IMR-90 (cell line): ENCODE data around the gene MTMR11. TPM values are rescaled to one million over a fixed set of nuclear protein-coding genes. Genes with fewer than 3 reads are reported as not detected.

ENCODE experiments used
- ATAC-seq: fragments of 200-7000 bp; cut with Tn5 transposase; 2 replicates; pipeline ENCODE4 v1.9.1; 2020; ENCODE audit warnings: low read depth, mild to moderate bottlenecking, moderate library complexity
- BruUV-seq: library from RNA; stranded (reverse); fragments of 400-500 nt; replicated peaks from 2 replicates; lab custom pipeline; 2021; lab: Mats Ljungman, UMichigan
- CTCF ChIA-PET: fragments of 300-600 bp; formaldehyde crosslinking; extraction: SDS; loops from one replicate; lab custom pipeline; 2021; ENCODE audit warnings: antibody characterized with exemption; lab: Yijun Ruan, JAX
- POLR2A ChIA-PET: fragments of 300-600 bp; sonication (Branson Sonifier 250); formaldehyde crosslinking; loops from one replicate; lab custom pipeline; 2022; ENCODE audit warnings: antibody characterized with exemption; ENCODE audit not compliant: unreplicated experiment; lab: Charles Lee
- DNase-seq: peaks from one replicate; pipeline ENCODE4 v3.0.0; 2013
- H2AFZ ChIP-seq: replicated peaks from 2 replicates; pipeline ENCODE3; 2013; ENCODE audit warnings: low read length, mild to moderate bottlenecking; ENCODE audit not compliant: poor library complexity
- H2AK5ac ChIP-seq: 2 replicates; pipeline ENCODE4 v1.6.1; 2013; ENCODE audit warnings: low read depth, low read length, inconsistent platforms
- H2AK9ac ChIP-seq: replicated peaks from 2 replicates; pipeline ENCODE3; 2013; ENCODE audit warnings: mild to moderate bottlenecking, low read depth, low read length, moderate library complexity; ENCODE audit not compliant: poor library complexity
- H2BK120ac ChIP-seq: 2 replicates; pipeline ENCODE4 v1.6.1; 2013; ENCODE audit warnings: low read depth, low read length, inconsistent platforms
- H2BK15ac ChIP-seq: 3 replicates; pipeline ENCODE4 v1.6.1; 2013; ENCODE audit warnings: low read depth, low read length, inconsistent platforms
- H2BK20ac ChIP-seq: 2 replicates; pipeline ENCODE4 v1.6.1; 2013; ENCODE audit warnings: low read depth, mild to moderate bottlenecking, inconsistent platforms, low read length, moderate library complexity
- H2BK5ac ChIP-seq: 2 replicates; pipeline ENCODE4 v1.6.1; 2013; ENCODE audit warnings: mild to moderate bottlenecking, low read depth, low read length, inconsistent platforms; ENCODE audit not compliant: poor library complexity, severe bottlenecking
- H3K14ac ChIP-seq: replicated peaks from 2 replicates; pipeline ENCODE4 v1.6.1; 2013; ENCODE audit warnings: low read depth, low read length, inconsistent platforms
- H3K18ac ChIP-seq: 2 replicates; pipeline ENCODE4 v1.6.1; 2013; ENCODE audit warnings: low read depth, low read length, control low read depth
- H3K23ac ChIP-seq: 2 replicates; pipeline ENCODE4 v1.6.1; 2013; ENCODE audit warnings: low read depth, low read length, inconsistent platforms
- H3K27ac ChIP-seq: 2 replicates; pipeline ENCODE4 v1.5.1; 2013; ENCODE audit warnings: mild to moderate bottlenecking, control low read depth, low read length; ENCODE audit not compliant: insufficient read depth
- H3K27me3 ChIP-seq: 2 replicates; pipeline ENCODE4 v1.6.1; 2013; ENCODE audit warnings: low read length; ENCODE audit not compliant: control insufficient read depth, insufficient read depth
- H3K36me3 ChIP-seq: 2 replicates; pipeline ENCODE4 v1.6.1; 2013; ENCODE audit warnings: low read length, mixed read lengths; ENCODE audit not compliant: control insufficient read depth, insufficient read depth
- H3K4ac ChIP-seq: 2 replicates; pipeline ENCODE4 v1.6.1; 2013; ENCODE audit warnings: low read depth, low read length, inconsistent platforms
- H3K4me1 ChIP-seq: 2 replicates; pipeline ENCODE4 v1.6.1; 2013; ENCODE audit warnings: low read length, mixed read lengths; ENCODE audit not compliant: control insufficient read depth, insufficient read depth
- H3K4me2 ChIP-seq: 2 replicates; pipeline ENCODE4 v1.6.1; 2013; ENCODE audit warnings: low read depth, mild to moderate bottlenecking, control low read depth, low read length, moderate library complexity
- H3K4me3 ChIP-seq: 2 replicates; pipeline ENCODE4 v1.5.1; 2013; ENCODE audit warnings: low read depth, mild to moderate bottlenecking, control low read depth, low read length, moderate library complexity; ENCODE audit not compliant: insufficient read depth
- H3K56ac ChIP-seq: 2 replicates; pipeline ENCODE4 v1.6.1; 2013; ENCODE audit warnings: low read length, inconsistent platforms; ENCODE audit not compliant: insufficient read depth; ENCODE audit errors: extremely low read depth
- H3K79me1 ChIP-seq, 2 experiments: 2 replicates each; pipeline ENCODE4 v1.6.1; 2013; ENCODE audit warnings: low read length in 2 of 2, inconsistent platforms in 1 of 2, low read depth in 1 of 2
- H3K9ac ChIP-seq: 2 replicates; pipeline ENCODE4 v1.6.1; 2013; ENCODE audit warnings: low read depth, low read length, control low read depth
- H3K9me1 ChIP-seq: 2 replicates; pipeline ENCODE4 v1.6.1; 2013; ENCODE audit warnings: low read length, inconsistent platforms; ENCODE audit not compliant: insufficient read depth
- H3K9me3 ChIP-seq: 2 replicates; pipeline ENCODE4 v1.6.1; 2013; ENCODE audit warnings: low read length; ENCODE audit not compliant: control insufficient read depth, insufficient read depth
- H4K20me1 ChIP-seq: 2 replicates; pipeline ENCODE4 v1.6.1; 2013; ENCODE audit warnings: low read length, inconsistent platforms; ENCODE audit not compliant: insufficient read depth
- H4K5ac ChIP-seq: 2 replicates; pipeline ENCODE4 v1.6.1; 2013; ENCODE audit warnings: mild to moderate bottlenecking, low read depth, low read length, control low read depth
- H4K8ac ChIP-seq, 2 experiments: 2 replicates each; pipeline ENCODE4 v1.6.1; 2013; ENCODE audit warnings: low read depth in 2 of 2, low read length in 2 of 2, control low read depth in 1 of 2, inconsistent platforms in 1 of 2
- H4K91ac ChIP-seq: 2 replicates; pipeline ENCODE4 v1.6.1; 2013; ENCODE audit warnings: low read depth, low read length, inconsistent platforms; ENCODE audit not compliant: insufficient read depth
- BHLHE40 ChIP-seq: fragments of 150-350 bp; IDR thresholded peaks from 2 replicates; pipeline ENCODE4 v1.6.1; 2016; ENCODE audit warnings: mild to moderate bottlenecking, low read depth, low read length
- CHD1 ChIP-seq: IDR thresholded peaks from 2 replicates; pipeline ENCODE4 v1.6.1; 2012; ENCODE audit warnings: low read depth, low read length, improper control_type of control experiment
- MAFK ChIP-seq: IDR thresholded peaks from 2 replicates; pipeline ENCODE4 v1.6.1; 2012; ENCODE audit warnings: low read depth, low read length, improper control_type of control experiment
- WGBS, 2 experiments: methylation state at CpG; one replicate each; pipeline versions ENCODE4 v1.1.5 to v1.1.7; 2013; ENCODE audit warnings: missing lambda C conversion rate in 2 of 2; ENCODE audit not compliant: insufficient read length in 1 of 2; ENCODE audit errors: extremely low coverage in 2 of 2; 5-methylcytosine and 5-hydroxymethylcytosine counted together
- dilution Hi-C: fragments of 300-500 bp; cut with HindIII; formaldehyde crosslinking; loops from one replicate; pipeline ENCODE4 v1.14.3; 2018; ENCODE audit warnings: low sequenced_read_pairs; ENCODE audit not compliant: unreplicated experiment
- in situ Hi-C: fragments of 300-500 bp; cut with MboI; formaldehyde crosslinking; loops from 3 replicates; pipeline ENCODE4 v1.14.3; 2019; ENCODE audit warnings: low sequenced_read_pairs, inconsistent platforms, mixed read lengths
- intact Hi-C: fragments of 100-400 bp; cut with micrococcal nuclease; formaldehyde crosslinking; loops from 2 replicates; pipeline ENCODE4 v1.10.0; 2022
- polyA plus RNA-seq, 3 experiments: library from polyadenylated mRNA; depleted of rRNA; stranded (reverse); fragments of >200 nt; gene quantifications; 2 replicates each; pipeline ENCODE4 v1.2.3, GENCODE V29; 2012; ENCODE audit warnings: low replicate concordance in 1 of 3
- total RNA-seq: library from RNA; depleted of rRNA; stranded (reverse); fragments of >200 nt; gene quantifications from 2 replicates; pipeline ENCODE4 v1.2.3, GENCODE V29; 2012

Gene MTMR11
- total and polyA plus RNA-seq, 2 of the 4 experiments (the other 2 are of a cell fraction) = 2.0 to 14.6 TPM

DNA sequence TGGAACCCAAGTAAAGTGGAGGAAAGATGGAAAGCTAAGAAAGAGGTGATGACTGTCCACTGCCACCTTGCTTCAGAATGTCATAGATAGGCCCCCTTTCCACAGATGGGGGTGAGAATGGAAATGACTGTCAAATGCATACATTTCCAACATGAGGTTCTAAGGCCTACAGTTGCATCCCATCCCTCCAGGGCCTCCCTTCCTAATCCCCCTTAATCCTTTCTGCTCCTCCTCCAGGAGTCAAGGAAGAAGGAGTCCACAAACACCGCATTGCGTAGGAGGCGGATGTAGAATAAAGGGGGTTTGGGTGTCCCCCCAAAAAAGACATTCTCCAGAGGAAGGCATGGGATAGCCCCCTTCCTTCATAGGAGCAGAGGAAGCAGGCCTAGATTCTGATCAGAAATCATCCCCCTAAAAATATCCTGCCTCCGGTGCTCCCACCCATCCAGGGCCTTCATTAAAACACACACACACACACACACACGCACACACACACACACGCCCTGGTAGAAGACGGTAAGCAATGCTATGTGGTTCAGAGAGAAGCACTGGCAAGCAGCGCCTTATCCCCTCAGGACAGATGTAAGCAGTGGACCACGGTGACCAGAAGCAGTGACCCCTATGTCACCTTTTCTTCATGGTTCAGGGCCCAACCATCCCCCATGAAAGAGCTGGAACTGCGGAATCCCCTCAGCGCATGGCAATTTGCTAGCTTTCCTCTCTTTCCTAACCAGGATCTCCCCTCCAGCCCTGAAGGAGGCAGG is 21.1 kb downstream of the MTMR11 start:
- H3K4me3 ChIP-seq = no peak overlapping the region
- in situ Hi-C loops = no loop called here
- H2BK120ac ChIP-seq = no peak overlapping the region
- no peaks in the 10 kb centered on the region for H3K27me3 ChIP-seq
- no peak overlapping the region for H3K14ac ChIP-seq
- H2BK15ac ChIP-seq = no peak overlapping the region
- H4K8ac ChIP-seq = no peak overlapping the region
- WGBS, 2 experiments = 36% methylated on average over 2 of the region's 11 CpGs; no CpG with 5 or more reads in 1 of the 2 experiments
- ChIA-PET POLR2A (no interaction called here), CTCF (interaction anchor here (0.6 kb wide), 2 partner anchors 135 to 266 kb away, joined by 3 to 4 read pairs; no protein-coding TSS in a partner anchor)
- peaks cover 17% of the 10 kb centered on the region for H3K36me3 ChIP-seq
- dilution Hi-C loops = no loop called here
- H3K9ac ChIP-seq = no peak overlapping the region
- no peak overlapping the region for H2BK5ac ChIP-seq
- H3K4ac ChIP-seq = 0 out of 2 replicates have a peak overlapping the region, but pooled peaks have one; percentile 36
- H3K4me2 ChIP-seq = no peak overlapping the region; the same call in 1 of the 2 replicates
- H3K23ac ChIP-seq = peak overlapping the region; percentile 29
- H4K5ac ChIP-seq = no peak overlapping the region
- H4K20me1 ChIP-seq = no peaks in the 10 kb centered on the region
- H2AFZ ChIP-seq = no peak overlapping the region
- peaks cover 5 to 30% of the 10 kb centered on the region in 2 experiments; a peak in 3 of 4 replicates for H3K79me1 ChIP-seq
- H3K9me1 ChIP-seq = peaks cover 22% of the 10 kb centered on the region
- peaks cover 12% of the 10 kb centered on the region for H3K4me1 ChIP-seq
- TF ChIP-seq BHLHE40 (no peak), CHD1 (no peak), MAFK (no peak)
- no TSS peak for BruUV-seq
- no peak overlapping the region for H3K56ac ChIP-seq
- H4K91ac ChIP-seq = no peak overlapping the region
- H3K18ac ChIP-seq = no peak overlapping the region
- DNase-seq (no peak), ATAC-seq (no peak)
- no peak overlapping the region for H2BK20ac ChIP-seq
- no peaks in the 10 kb centered on the region for H3K9me3 ChIP-seq
- intact Hi-C loops = no loop called here
- peak overlapping the region; percentile 35 for H2AK9ac ChIP-seq
- no peak overlapping the region for H3K27ac ChIP-seq
- H2AK5ac ChIP-seq = peak overlapping the region; percentile 58
